GM12878 (cell line): ENCODE results near the gene SP6. TPM values are rescaled to one million over a fixed set of nuclear protein-coding genes. Genes with fewer than 3 reads are reported as not detected.

Experiments used
- ATAC-seq: fragments of 200-7000 bp; cut with Tn5 transposase; 3 replicates; pipeline ENCODE4 v1.9.1; 2020; ENCODE audit warnings: mild to moderate bottlenecking, moderate library complexity
- BruUV-seq: library from RNA; stranded (reverse); fragments of 400-500 nt; replicated peaks from 2 replicates; lab custom pipeline; 2021; lab: Mats Ljungman, UMichigan
- CTCF ChIA-PET: fragments of 300-600 bp; sonication (Branson Sonifier 250); formaldehyde crosslinking; extraction: SDS; loops from one replicate; lab custom pipeline; 2021; ENCODE audit warnings: inconsistent platforms; lab: Yijun Ruan, JAX
- POLR2A ChIA-PET: fragments of 350-600 bp; formaldehyde crosslinking; extraction: SDS; loops from one replicate; lab custom pipeline; 2021; ENCODE audit warnings: inconsistent platforms; lab: Charles Lee
- RAD21 ChIA-PET: fragments of 300-600 bp; sonication (Branson Sonifier 250); formaldehyde crosslinking; loops from one replicate; lab custom pipeline; 2023; ENCODE audit warnings: antibody characterized with exemption; ENCODE audit not compliant: unreplicated experiment; lab: Charles Lee
- SMC1A ChIA-PET: fragments of 300-600 bp; sonication (Branson Sonifier 250); formaldehyde crosslinking; loops from one replicate; lab custom pipeline; 2023; ENCODE audit not compliant: unreplicated experiment, uncharacterized antibody; lab: Charles Lee
- DNase-seq: peaks from one replicate; pipeline ENCODE4 v3.0.0-alpha.2; 2011; ENCODE audit warnings: low read depth, low spot score
- FAIRE-seq: peaks from 3 replicates; lab custom pipeline; 2011; peaks lifted over from hg19 to GRCh38; lab: Jason Lieb, UNC
- H2AFZ ChIP-seq: 2 replicates; pipeline ENCODE4 v1.6.0; 2011; ENCODE audit warnings: low read depth, low read length, control low read depth; ENCODE audit not compliant: control insufficient read depth
- H3K27ac ChIP-seq: 2 replicates; pipeline ENCODE4 v1.5.1; 2011; ENCODE audit warnings: control low read depth; ENCODE audit not compliant: control insufficient read depth, insufficient read depth
- H3K27me3 ChIP-seq, 2 experiments: replicated peaks in 1 of 2; 2 replicates each; pipeline versions ENCODE4 v1.6.0 to v1.6.1; 2011; ENCODE audit warnings: low read length in 1 of 2; ENCODE audit not compliant: control insufficient read depth in 2 of 2, insufficient read depth in 2 of 2
- H3K36me3 ChIP-seq, 2 experiments: 2 replicates each; pipeline ENCODE4 v1.5.1; 2011; ENCODE audit warnings: low read length in 1 of 2; ENCODE audit not compliant: control insufficient read depth in 2 of 2, insufficient read depth in 2 of 2
- H3K4me1 ChIP-seq: 2 replicates; pipeline ENCODE4 v1.6.1; 2011; ENCODE audit warnings: mild to moderate bottlenecking, low read length, moderate library complexity, mixed read lengths; ENCODE audit not compliant: control insufficient read depth, insufficient read depth
- H3K4me2 ChIP-seq: 2 replicates; pipeline ENCODE4 v1.6.0; 2011; ENCODE audit warnings: control low read depth; ENCODE audit not compliant: control insufficient read depth, insufficient read depth
- H3K4me3 ChIP-seq: fragments of 200-600 bp; sonication (generic); 2 replicates; pipeline ENCODE4 v1.5.1; 2016
- H3K79me2 ChIP-seq: 2 replicates; pipeline ENCODE4 v1.6.0; 2011; ENCODE audit warnings: low read length; ENCODE audit not compliant: control insufficient read depth, insufficient read depth
- H3K9ac ChIP-seq: 2 replicates; pipeline ENCODE4 v1.8.0; 2011; ENCODE audit warnings: low read length, control low read depth, mixed read lengths; ENCODE audit not compliant: control insufficient read depth, insufficient read depth
- H3K9me3 ChIP-seq: replicated peaks from 3 replicates; pipeline ENCODE4 v1.5.1; 2011; ENCODE audit warnings: mild to moderate bottlenecking, low read length; ENCODE audit not compliant: control insufficient read depth, insufficient read depth
- H4K20me1 ChIP-seq: 2 replicates; pipeline ENCODE4 v1.6.0; 2011; ENCODE audit not compliant: control insufficient read depth, insufficient read depth
- CHD1 ChIP-seq: IDR thresholded peaks from 2 replicates; pipeline ENCODE4 v1.6.1; 2012; ENCODE audit warnings: low read depth, low read length, improper control_type of control experiment
- EGR1 ChIP-seq, 2 experiments: IDR thresholded peaks; 1 replicate in 1 of 2; 2 replicates in 1 of 2; pipeline ENCODE4 v1.6.1; 2011 to 2012; ENCODE audit warnings: low read depth in 2 of 2, low read length in 2 of 2, borderline replicate concordance in 1 of 2, mild to moderate bottlenecking in 1 of 2, moderate library complexity in 1 of 2
- FOS ChIP-seq: IDR thresholded peaks from 3 replicates; pipeline ENCODE4 v1.6.1; 2011; ENCODE audit warnings: borderline replicate concordance; ENCODE audit not compliant: insufficient read length; ENCODE audit errors: extremely low read depth
- IKZF2 ChIP-seq, 2 experiments: fragments of 450-650 bp; IDR thresholded peaks; 2 replicates each; pipeline ENCODE4 v1.6.1; 2017; ENCODE audit warnings: mild to moderate bottlenecking in 2 of 2, moderate library complexity in 2 of 2
- JUNB ChIP-seq: IDR thresholded peaks from 2 replicates; pipeline ENCODE4 v1.6.1; 2016; ENCODE audit warnings: antibody characterized with exemption, mild to moderate bottlenecking
- JUND ChIP-seq: IDR thresholded peaks from 2 replicates; pipeline ENCODE4 v1.6.1; 2012; ENCODE audit warnings: low read depth, mild to moderate bottlenecking, low read length, improper control_type of control experiment, moderate library complexity
- MYB ChIP-seq: fragments of 150-350 bp; IDR thresholded peaks from 2 replicates; pipeline ENCODE4 v1.6.1; 2014; ENCODE audit warnings: mild to moderate bottlenecking, low read depth, low read length, borderline replicate concordance
- NBN ChIP-seq: fragments of 450-650 bp; IDR thresholded peaks from 2 replicates; pipeline ENCODE4 v1.6.1; 2016
- RFX5 ChIP-seq: IDR thresholded peaks from 2 replicates; pipeline ENCODE4 v1.6.1; 2011; ENCODE audit warnings: low read depth, low read length, improper control_type of control experiment
- TAF1 ChIP-seq: IDR thresholded peaks from 2 replicates; pipeline ENCODE4 v1.6.1; 2011; ENCODE audit warnings: mild to moderate bottlenecking, low read depth, low read length, borderline replicate concordance
- WRNIP1 ChIP-seq: IDR thresholded peaks from 2 replicates; pipeline ENCODE4 v1.6.1; 2011; ENCODE audit warnings: low read depth, low read length, improper control_type of control experiment, borderline replicate concordance
- ZNF217 ChIP-seq: fragments of 450-650 bp; IDR thresholded peaks from 2 replicates; pipeline ENCODE4 v1.6.1; 2017; ENCODE audit warnings: antibody characterized with exemption, mild to moderate bottlenecking
- ZNF687 ChIP-seq: fragments of 450-650 bp; IDR thresholded peaks from 2 replicates; pipeline ENCODE4 v1.6.1; 2017; ENCODE audit warnings: mild to moderate bottlenecking, moderate library complexity
- in situ Hi-C: fragments of 300-500 bp; cut with MboI; formaldehyde crosslinking; loops from 9 replicates; pipeline ENCODE4 v1.14.3; 2018; ENCODE audit warnings: mixed read lengths
- intact Hi-C: fragments of 100-400 bp; cut with micrococcal nuclease; formaldehyde crosslinking; loops from one replicate; pipeline ENCODE4 v1.14.2; 2022; ENCODE audit not compliant: unreplicated experiment
- polyA plus RNA-seq, 11 experiments: library from polyadenylated mRNA; depleted of rRNA in 4 of 11; unstranded in 6 of 11; stranded (reverse) in 5 of 11; fragments of >200 nt; fragmentation: Nextera tagmentation in 4 of 11; fragmentation: Illumina TruSeq in 1 of 11; extraction: Ambion mirVana in 4 of 11; extraction: Trizol in 1 of 11; gene quantifications; 1 replicate in 1 of 11; 2 replicates in 10 of 11; pipeline versions ENCODE4 v1.2.1 to v1.2.3, GENCODE V29; 2011 to 2016; ENCODE audit warnings: inconsistent platforms in 2 of 11, missing spikeins in 2 of 11, low read depth in 1 of 11
- total RNA-seq, 4 experiments: library from RNA; depleted of rRNA in 3 of 4; stranded (reverse); fragments of >200 nt in 3 of 4; fragmentation: Illumina TruSeq in 1 of 4; extraction: Trizol in 1 of 4; gene quantifications; 2 replicates each; pipeline versions ENCODE4 v1.2.1 to v1.2.3, GENCODE V29; 2013 to 2021
- TF ChIP-seq, protein P1 (sequence below): fragments of 450-650 bp; conservative IDR thresholded peaks from 2 replicates; pipeline ENCODE4 v1.6.1; 2017; ENCODE audit warnings: mild to moderate bottlenecking, moderate library complexity
- TF ChIP-seq, protein P2 (sequence below): fragments of 450-650 bp; IDR thresholded peaks from 2 replicates; pipeline ENCODE4 v1.6.1; 2017; ENCODE audit warnings: low read depth, mild to moderate bottlenecking, moderate library complexity
- TF ChIP-seq, protein P3 (sequence below): fragments of 150-350 bp; IDR thresholded peaks from 2 replicates; pipeline ENCODE4 v1.6.1; 2014; ENCODE audit warnings: mild to moderate bottlenecking, low read depth, low read length

Gene SP6
- total and polyA plus RNA-seq, 10 of the 15 experiments (the other 5 are each of a cell fraction or from before 2014, with no cell fraction given), result 0.05 to 0.15 (median 0.06) TPM; not detected in 7

DNA sequence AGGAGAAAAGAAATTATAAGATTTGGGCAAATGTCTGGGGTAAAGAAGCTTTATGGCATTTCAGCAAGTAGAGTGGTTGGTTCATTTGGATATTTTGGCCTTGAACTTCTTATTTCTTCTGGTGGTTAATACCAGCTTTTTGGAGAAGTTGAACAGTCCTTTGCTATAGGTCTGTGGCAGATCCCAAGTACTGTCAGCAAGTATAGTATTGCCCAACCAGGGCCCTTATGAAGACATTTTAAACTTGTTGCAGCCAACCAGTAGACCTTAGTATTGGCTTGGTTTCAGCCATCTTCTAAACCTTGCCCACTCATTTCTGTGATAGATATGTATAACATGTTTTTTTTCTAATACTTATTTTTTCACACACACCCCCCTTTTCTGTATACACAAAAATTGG is 47.3 kb upstream of the SP6 start:
- Histone ChIP-seq H3K79me2 (peaks cover 21% of the 10 kb centered on the region), H4K20me1 (no peaks in the 10 kb centered on the region), H3K36me3 (peaks cover 0 to 6% of the 10 kb centered on the region in 2 experiments; a peak in 2 of 4 replicates), H3K4me3 (peak overlapping the region; percentile 13; the same call in 1 of the 2 replicates), H3K27me3 (no peaks in the 10 kb centered on the region), H2AFZ (no peak overlapping the region), H3K9ac (no peak overlapping the region), H3K27ac (no peak overlapping the region), H3K4me1 (peaks cover 7% of the 10 kb centered on the region; the same call in 1 of the 2 replicates), H3K4me2 (peak overlapping the region; percentile 53), H3K9me3 (no peaks in the 10 kb centered on the region)
- ATAC-seq (no peak), DNase-seq (no peak), FAIRE-seq (no peak)
- intact Hi-C loops (no loop called here), in situ Hi-C loops (no loop called here)
- no TSS peak for BruUV-seq
- POLR2A ChIA-PET, result interaction anchor here (0.6 to 1.3 kb wide), 3 partner anchors 43 to 59 kb away, joined by 3 read pairs; partner anchors contain the start of genes PNPO and PRR15L
- RAD21 ChIA-PET, result no interaction called here
- CTCF ChIA-PET, result interaction anchor here (0.9 to 1.0 kb wide), 3 partner anchors 43 to 56 kb away, joined by 3 to 7 read pairs (median 5); partner anchors contain the start of gene PNPO
- SMC1A ChIA-PET, result interaction anchor here (1.0 to 3.2 kb wide), 2 partner anchors 43 to 302 kb away, joined by 3 to 10 read pairs; partner anchors contain the start of gene PNPO
- no peak for TF ChIP-seq ZNF687
- TF ChIP-seq WRNIP1, result no peak
- no peak for TF ChIP-seq TAF1
- TF ChIP-seq RFX5, result no peak
- TF ChIP-seq JUNB, result no peak
- TF ChIP-seq, protein P1, sequence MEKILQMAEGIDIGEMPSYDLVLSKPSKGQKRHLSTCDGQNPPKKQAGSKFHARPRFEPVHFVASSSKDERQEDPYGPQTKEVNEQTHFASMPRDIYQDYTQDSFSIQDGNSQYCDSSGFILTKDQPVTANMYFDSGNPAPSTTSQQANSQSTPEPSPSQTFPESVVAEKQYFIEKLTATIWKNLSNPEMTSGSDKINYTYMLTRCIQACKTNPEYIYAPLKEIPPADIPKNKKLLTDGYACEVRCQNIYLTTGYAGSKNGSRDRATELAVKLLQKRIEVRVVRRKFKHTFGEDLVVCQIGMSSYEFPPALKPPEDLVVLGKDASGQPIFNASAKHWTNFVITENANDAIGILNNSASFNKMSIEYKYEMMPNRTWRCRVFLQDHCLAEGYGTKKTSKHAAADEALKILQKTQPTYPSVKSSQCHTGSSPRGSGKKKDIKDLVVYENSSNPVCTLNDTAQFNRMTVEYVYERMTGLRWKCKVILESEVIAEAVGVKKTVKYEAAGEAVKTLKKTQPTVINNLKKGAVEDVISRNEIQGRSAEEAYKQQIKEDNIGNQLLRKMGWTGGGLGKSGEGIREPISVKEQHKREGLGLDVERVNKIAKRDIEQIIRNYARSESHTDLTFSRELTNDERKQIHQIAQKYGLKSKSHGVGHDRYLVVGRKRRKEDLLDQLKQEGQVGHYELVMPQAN, result no peak
- no peak for TF ChIP-seq IKZF2 (IDR thresholded peaks at IDR 0.05)
- no peak for TF ChIP-seq EGR1 (IDR thresholded peaks at IDR 0.05; ENCODE audit: borderline replicate concordance in 1 of 2, low read depth in 2 of 2, low read length in 2 of 2)
- no peak for TF ChIP-seq FOS
- no peak for TF ChIP-seq MYB
- no peak for TF ChIP-seq CHD1
- TF ChIP-seq JUND, result no peak
- TF ChIP-seq, protein P2, sequence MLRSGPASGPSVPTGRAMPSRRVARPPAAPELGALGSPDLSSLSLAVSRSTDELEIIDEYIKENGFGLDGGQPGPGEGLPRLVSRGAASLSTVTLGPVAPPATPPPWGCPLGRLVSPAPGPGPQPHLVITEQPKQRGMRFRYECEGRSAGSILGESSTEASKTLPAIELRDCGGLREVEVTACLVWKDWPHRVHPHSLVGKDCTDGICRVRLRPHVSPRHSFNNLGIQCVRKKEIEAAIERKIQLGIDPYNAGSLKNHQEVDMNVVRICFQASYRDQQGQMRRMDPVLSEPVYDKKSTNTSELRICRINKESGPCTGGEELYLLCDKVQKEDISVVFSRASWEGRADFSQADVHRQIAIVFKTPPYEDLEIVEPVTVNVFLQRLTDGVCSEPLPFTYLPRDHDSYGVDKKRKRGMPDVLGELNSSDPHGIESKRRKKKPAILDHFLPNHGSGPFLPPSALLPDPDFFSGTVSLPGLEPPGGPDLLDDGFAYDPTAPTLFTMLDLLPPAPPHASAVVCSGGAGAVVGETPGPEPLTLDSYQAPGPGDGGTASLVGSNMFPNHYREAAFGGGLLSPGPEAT, result no peak
- TF ChIP-seq ZNF217, result no peak
- no peak for TF ChIP-seq NBN
- TF ChIP-seq, protein P3, sequence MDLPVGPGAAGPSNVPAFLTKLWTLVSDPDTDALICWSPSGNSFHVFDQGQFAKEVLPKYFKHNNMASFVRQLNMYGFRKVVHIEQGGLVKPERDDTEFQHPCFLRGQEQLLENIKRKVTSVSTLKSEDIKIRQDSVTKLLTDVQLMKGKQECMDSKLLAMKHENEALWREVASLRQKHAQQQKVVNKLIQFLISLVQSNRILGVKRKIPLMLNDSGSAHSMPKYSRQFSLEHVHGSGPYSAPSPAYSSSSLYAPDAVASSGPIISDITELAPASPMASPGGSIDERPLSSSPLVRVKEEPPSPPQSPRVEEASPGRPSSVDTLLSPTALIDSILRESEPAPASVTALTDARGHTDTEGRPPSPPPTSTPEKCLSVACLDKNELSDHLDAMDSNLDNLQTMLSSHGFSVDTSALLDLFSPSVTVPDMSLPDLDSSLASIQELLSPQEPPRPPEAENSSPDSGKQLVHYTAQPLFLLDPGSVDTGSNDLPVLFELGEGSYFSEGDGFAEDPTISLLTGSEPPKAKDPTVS, result no peak
